ENCODE data around the gene SLC12A5.

SLC12A5 gene

GRCh38 chr20:46057856-46058598 is 29.0 kb downstream of the SLC12A5 start:
- H3K9me3 ChIP-seq (ENCODE audit: control insufficient read depth in 1 of 2, low read length in 2 of 2) = no peaks in the 10 kb centered on the region
- H3K27ac ChIP-seq (ENCODE audit: low read length) = no peak overlapping the region
- H3K4me1 ChIP-seq (ENCODE audit: control insufficient read depth in 1 of 2, insufficient read depth in 2 of 2, low read length in 2 of 2) = peaks cover 5 to 33% of the 10 kb centered on the region in 2 donors
- H3K36me3 ChIP-seq (ENCODE audit: control insufficient read depth in 1 of 2, insufficient read depth in 2 of 2, low read length in 2 of 2) = peaks cover 17 to 26% of the 10 kb centered on the region in 2 donors
- peak overlapping the region in 1 of 2 donors; percentile 50 for H3K4me3 ChIP-seq (ENCODE audit: low read depth in 1 of 2, low read length in 2 of 2)
- peaks cover 8% of the 10 kb centered on the region for H3K27me3 ChIP-seq (ENCODE audit: low read depth, low read length)

GRCh38 chr20:46058599-46059281 is 29.7 kb downstream of the SLC12A5 start:
- no peak overlapping the region for H3K27ac ChIP-seq (ENCODE audit: low read length)
- peaks cover 24 to 33% of the 10 kb centered on the region in 2 donors for H3K36me3 ChIP-seq (ENCODE audit: control insufficient read depth in 1 of 2, insufficient read depth in 2 of 2, low read length in 2 of 2)
- peaks cover 8% of the 10 kb centered on the region for H3K27me3 ChIP-seq (ENCODE audit: low read depth, low read length)
- peak overlapping the region in 1 of 2 donors; percentile 50 for H3K4me3 ChIP-seq (ENCODE audit: low read depth in 1 of 2, low read length in 2 of 2)
- no peaks in the 10 kb centered on the region for H3K9me3 ChIP-seq (ENCODE audit: control insufficient read depth in 1 of 2, low read length in 2 of 2)
- H3K4me1 ChIP-seq (ENCODE audit: control insufficient read depth in 1 of 2, insufficient read depth in 2 of 2, low read length in 2 of 2) = peaks cover 5 to 33% of the 10 kb centered on the region in 2 donors

DNA sequence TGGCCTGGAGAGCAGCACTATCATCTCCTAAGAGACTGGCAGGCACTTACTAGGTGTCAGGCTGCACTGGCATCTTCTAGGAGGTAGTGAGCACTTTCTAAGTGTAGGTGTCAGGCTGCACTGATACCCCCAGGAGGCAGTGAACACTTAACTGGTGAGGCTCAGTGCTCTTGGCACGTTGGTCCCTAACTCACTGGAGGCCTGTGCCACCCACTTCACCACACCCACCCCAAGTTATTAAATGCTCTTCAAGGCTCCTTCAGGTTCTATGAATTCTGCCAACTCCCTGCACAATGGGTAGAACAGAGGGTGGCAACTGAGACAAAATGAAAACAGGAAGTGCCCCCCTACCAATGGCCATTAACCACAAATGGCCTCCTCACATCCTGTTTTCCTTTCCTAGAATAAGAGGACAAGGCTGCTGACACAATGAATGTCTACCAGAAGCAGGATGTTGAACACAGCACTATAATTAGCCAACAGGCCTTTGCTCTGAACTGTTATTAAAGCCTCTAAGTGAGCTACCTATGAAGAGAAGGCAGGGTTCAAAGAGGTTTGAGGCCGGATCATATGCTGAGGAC is 31.4 kb downstream of the SLC12A5 start:
- Histone ChIP-seq H3K4me3 (ENCODE audit: low read depth in 1 of 2, low read length in 2 of 2) (no peak overlapping the region), H3K9me3 (ENCODE audit: control insufficient read depth in 1 of 2, low read length in 2 of 2) (no peaks in the 10 kb centered on the region), H3K27me3 (ENCODE audit: low read depth, low read length) (peaks cover 8% of the 10 kb centered on the region), H3K4me1 (ENCODE audit: control insufficient read depth in 1 of 2, insufficient read depth in 2 of 2, low read length in 2 of 2) (peaks cover 5 to 33% of the 10 kb centered on the region in 2 donors), H3K36me3 (ENCODE audit: control insufficient read depth in 1 of 2, insufficient read depth in 2 of 2, low read length in 2 of 2) (peaks cover 41 to 50% of the 10 kb centered on the region in 2 donors), H3K27ac (ENCODE audit: low read length) (no peak overlapping the region)

DNA sequence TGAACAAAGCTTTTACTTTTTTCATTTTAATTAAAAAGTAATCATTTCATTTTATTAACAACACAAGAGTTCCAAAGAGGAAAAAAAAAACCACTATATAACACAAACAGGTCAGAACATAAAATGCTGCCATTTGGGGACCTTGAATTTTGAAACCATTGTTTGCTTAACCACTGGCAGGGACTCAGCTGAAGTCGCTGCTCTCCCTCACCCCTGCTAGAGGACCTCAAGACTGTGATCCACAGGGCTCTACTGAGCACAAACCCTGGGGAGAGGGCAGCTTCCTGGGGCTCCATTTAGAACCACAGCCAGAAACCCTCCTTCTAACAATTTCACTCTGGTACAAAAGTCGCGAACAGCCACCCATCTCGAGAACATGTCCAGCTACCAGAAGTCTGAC is 32.0 kb downstream of the SLC12A5 start:
- H3K36me3 ChIP-seq (ENCODE audit: control insufficient read depth in 1 of 2, insufficient read depth in 2 of 2, low read length in 2 of 2) = peaks cover 47 to 56% of the 10 kb centered on the region in 2 donors
- H3K27ac ChIP-seq (ENCODE audit: low read length) = no peak overlapping the region
- peaks cover 8% of the 10 kb centered on the region for H3K27me3 ChIP-seq (ENCODE audit: low read depth, low read length)

DNA sequence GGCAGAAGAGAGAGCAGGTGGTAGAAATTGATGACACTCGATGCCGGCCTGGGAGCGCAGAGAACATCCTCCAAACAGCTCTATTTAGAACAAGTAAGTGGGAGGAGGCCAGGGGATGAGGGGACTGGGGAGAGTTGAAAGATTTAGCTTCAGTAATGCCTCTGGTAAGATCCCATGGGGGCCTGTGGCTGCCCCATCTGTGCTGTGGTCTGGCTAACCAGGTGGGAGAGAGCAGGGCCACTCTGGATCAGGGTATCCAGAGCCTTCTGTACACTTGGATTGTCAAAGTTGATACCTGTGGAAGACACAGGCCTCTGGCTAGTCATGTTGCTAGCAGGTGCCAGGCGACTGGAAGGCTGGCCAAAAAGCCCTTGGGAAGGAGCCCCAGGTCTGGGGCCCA is 33.1 kb downstream of the SLC12A5 start:
- peaks cover 5 to 29% of the 10 kb centered on the region in 2 donors for H3K4me1 ChIP-seq (ENCODE audit: control insufficient read depth in 1 of 2, insufficient read depth in 2 of 2, low read length in 2 of 2)
- H3K4me3 ChIP-seq (ENCODE audit: low read depth in 1 of 2, low read length in 2 of 2) = no peak overlapping the region
- H3K27ac ChIP-seq (ENCODE audit: low read length) = no peak overlapping the region
- H3K9me3 ChIP-seq (ENCODE audit: control insufficient read depth in 1 of 2, low read length in 2 of 2) = no peaks in the 10 kb centered on the region
- H3K36me3 ChIP-seq (ENCODE audit: control insufficient read depth in 1 of 2, insufficient read depth in 2 of 2, low read length in 2 of 2) = peaks cover 58 to 67% of the 10 kb centered on the region in 2 donors
- H3K27me3 ChIP-seq (ENCODE audit: low read depth, low read length) = peaks cover 1% of the 10 kb centered on the region

More for the DNA sequence above, 32.0 kb downstream of the SLC12A5 start:
- Histone ChIP-seq H3K4me3 (ENCODE audit: low read depth in 1 of 2, low read length in 2 of 2) (no peak overlapping the region), H3K9me3 (ENCODE audit: control insufficient read depth in 1 of 2, low read length in 2 of 2) (no peaks in the 10 kb centered on the region), H3K4me1 (ENCODE audit: control insufficient read depth in 1 of 2, insufficient read depth in 2 of 2, low read length in 2 of 2) (peaks cover 5 to 33% of the 10 kb centered on the region in 2 donors)

DNA sequence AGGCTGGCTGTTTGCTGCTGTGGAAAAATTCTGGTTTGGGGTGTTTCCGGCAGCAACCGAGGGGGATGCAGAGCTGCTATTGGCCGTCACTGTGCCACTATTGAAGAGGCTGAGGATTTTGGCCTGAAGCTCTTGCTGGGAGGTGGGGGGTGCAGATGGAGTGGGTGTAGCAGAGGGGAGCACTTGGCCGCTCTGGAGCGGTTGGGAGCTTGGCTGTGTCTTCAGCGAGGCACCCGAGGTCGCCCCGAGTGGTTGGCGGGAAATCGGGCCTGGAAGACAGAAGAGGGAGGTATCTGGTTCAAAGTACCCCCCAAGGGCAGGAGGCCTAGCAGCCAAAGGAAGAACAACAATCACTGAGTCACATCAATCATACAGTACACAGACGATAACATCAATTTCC is 33.6 kb downstream of the SLC12A5 start:
- no peak overlapping the region for H3K4me3 ChIP-seq (ENCODE audit: low read depth in 1 of 2, low read length in 2 of 2)
- no peaks in the 10 kb centered on the region for H3K27me3 ChIP-seq (ENCODE audit: low read depth, low read length)
- peaks cover 5 to 24% of the 10 kb centered on the region in 2 donors for H3K4me1 ChIP-seq (ENCODE audit: control insufficient read depth in 1 of 2, insufficient read depth in 2 of 2, low read length in 2 of 2)
- no peak overlapping the region for H3K27ac ChIP-seq (ENCODE audit: low read length)
- H3K36me3 ChIP-seq (ENCODE audit: control insufficient read depth in 1 of 2, insufficient read depth in 2 of 2, low read length in 2 of 2) = peaks cover 58 to 69% of the 10 kb centered on the region in 2 donors
- H3K9me3 ChIP-seq (ENCODE audit: control insufficient read depth in 1 of 2, low read length in 2 of 2) = no peaks in the 10 kb centered on the region

- Histone ChIP-seq H3K36me3 (ENCODE audit: control insufficient read depth in 1 of 2, insufficient read depth in 2 of 2, low read length in 2 of 2) (peaks cover 59 to 74% of the 10 kb centered on the region in 2 donors), H3K9me3 (ENCODE audit: control insufficient read depth in 1 of 2, low read length in 2 of 2) (no peaks in the 10 kb centered on the region), H3K4me1 (ENCODE audit: control insufficient read depth in 1 of 2, insufficient read depth in 2 of 2, low read length in 2 of 2) (peaks cover 5 to 19% of the 10 kb centered on the region in 2 donors), H3K27ac (ENCODE audit: low read length) (no peak overlapping the region), H3K27me3 (ENCODE audit: low read depth, low read length) (no peaks in the 10 kb centered on the region), H3K4me3 (ENCODE audit: low read depth in 1 of 2, low read length in 2 of 2) (no peak overlapping the region)
Measured at GRCh38 chr20:46063151-46063550, 34.1 kb downstream of the SLC12A5 start.

DNA sequence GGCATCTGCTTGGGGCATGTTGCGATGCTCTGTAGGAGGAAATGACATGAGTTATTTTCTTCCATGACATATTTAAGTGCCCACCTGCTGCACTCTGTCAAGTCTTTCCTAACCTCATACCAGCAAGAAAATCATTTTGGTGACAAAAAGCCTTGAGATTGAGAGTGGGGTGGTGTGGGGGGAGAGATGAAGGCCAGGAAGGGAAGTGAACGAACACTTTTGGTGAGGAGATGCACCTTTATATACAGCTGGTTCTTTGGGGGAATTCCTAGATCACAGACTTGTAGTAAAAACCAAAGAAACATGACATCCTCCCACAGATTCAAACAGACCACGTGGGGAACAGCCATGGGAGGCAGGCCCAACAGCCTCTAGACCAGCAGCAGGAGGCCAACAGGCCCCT is 34.6 kb downstream of the SLC12A5 start:
- H3K4me3 ChIP-seq (ENCODE audit: low read depth in 1 of 2, low read length in 2 of 2) = no peak overlapping the region
- H3K27ac ChIP-seq (ENCODE audit: low read length) = no peak overlapping the region
- no peaks in the 10 kb centered on the region for H3K9me3 ChIP-seq (ENCODE audit: control insufficient read depth in 1 of 2, low read length in 2 of 2)
- H3K36me3 ChIP-seq (ENCODE audit: control insufficient read depth in 1 of 2, insufficient read depth in 2 of 2, low read length in 2 of 2) = peaks cover 64 to 79% of the 10 kb centered on the region in 2 donors
- H3K27me3 ChIP-seq (ENCODE audit: low read depth, low read length) = no peaks in the 10 kb centered on the region
- H3K4me1 ChIP-seq (ENCODE audit: control insufficient read depth in 1 of 2, insufficient read depth in 2 of 2, low read length in 2 of 2) = peaks cover 2 to 14% of the 10 kb centered on the region in 2 donors

DNA sequence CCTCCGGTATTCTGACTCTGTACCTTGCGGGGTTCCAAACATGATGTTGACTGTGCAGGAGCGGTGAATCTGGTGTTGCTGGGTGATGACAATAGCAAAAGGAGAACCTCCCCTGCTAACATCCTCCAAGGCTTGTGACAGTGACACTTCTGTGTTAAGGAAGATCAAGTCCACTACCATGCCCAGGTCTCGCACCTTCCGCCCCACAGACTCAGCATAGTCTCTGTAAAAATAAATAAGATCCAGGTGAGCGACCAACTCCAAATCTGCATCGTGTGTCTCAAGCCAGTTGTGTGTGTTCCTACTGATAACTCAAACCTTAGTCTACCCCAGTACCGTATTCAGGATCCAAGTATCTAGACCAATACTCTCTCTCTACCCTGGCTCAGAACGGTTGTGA is 36.0 kb downstream of the SLC12A5 start:
- Histone ChIP-seq H3K27me3 (ENCODE audit: low read depth, low read length) (no peaks in the 10 kb centered on the region), H3K36me3 (ENCODE audit: control insufficient read depth in 1 of 2, insufficient read depth in 2 of 2, low read length in 2 of 2) (peaks cover 72 to 90% of the 10 kb centered on the region in 2 donors), H3K27ac (ENCODE audit: low read length) (no peak overlapping the region), H3K9me3 (ENCODE audit: control insufficient read depth in 1 of 2, low read length in 2 of 2) (no peaks in the 10 kb centered on the region), H3K4me3 (ENCODE audit: low read depth in 1 of 2, low read length in 2 of 2) (no peak overlapping the region), H3K4me1 (ENCODE audit: control insufficient read depth in 1 of 2, insufficient read depth in 2 of 2, low read length in 2 of 2) (peaks cover 0 to 12% of the 10 kb centered on the region in 2 donors)

GRCh38 chr20:46065691-46066090 is 36.7 kb downstream of the SLC12A5 start:
- Histone ChIP-seq H3K27ac (ENCODE audit: low read length) (no peak overlapping the region), H3K27me3 (ENCODE audit: low read depth, low read length) (no peaks in the 10 kb centered on the region), H3K36me3 (ENCODE audit: control insufficient read depth in 1 of 2, insufficient read depth in 2 of 2, low read length in 2 of 2) (peaks cover 77 to 92% of the 10 kb centered on the region in 2 donors), H3K4me3 (ENCODE audit: low read depth in 1 of 2, low read length in 2 of 2) (no peak overlapping the region), H3K4me1 (ENCODE audit: control insufficient read depth in 1 of 2, insufficient read depth in 2 of 2, low read length in 2 of 2) (peaks cover 0 to 11% of the 10 kb centered on the region in 2 donors), H3K9me3 (ENCODE audit: control insufficient read depth in 1 of 2, low read length in 2 of 2) (no peaks in the 10 kb centered on the region)

- no peaks in the 10 kb centered on the region for H3K9me3 ChIP-seq (ENCODE audit: control insufficient read depth in 1 of 2, low read length in 2 of 2)
- peaks cover 51 to 59% of the 10 kb centered on the region in 2 donors for H3K36me3 ChIP-seq (ENCODE audit: control insufficient read depth in 1 of 2, insufficient read depth in 2 of 2, low read length in 2 of 2)
- no peak overlapping the region for H3K27ac ChIP-seq (ENCODE audit: low read length)
- H3K27me3 ChIP-seq (ENCODE audit: low read depth, low read length) = no peaks in the 10 kb centered on the region
- no peak overlapping the region for H3K4me3 ChIP-seq (ENCODE audit: low read depth in 1 of 2, low read length in 2 of 2)
- H3K4me1 ChIP-seq (ENCODE audit: control insufficient read depth in 1 of 2, insufficient read depth in 2 of 2, low read length in 2 of 2) = no peaks in the 10 kb centered on the region
Measured at GRCh38 chr20:46070215-46070900, 41.3 kb downstream of the SLC12A5 start.

Data from muscle layer of duodenum (tissue), 2 donors.